Measurements from ENCODE around the gene TUBB1.

DNA sequence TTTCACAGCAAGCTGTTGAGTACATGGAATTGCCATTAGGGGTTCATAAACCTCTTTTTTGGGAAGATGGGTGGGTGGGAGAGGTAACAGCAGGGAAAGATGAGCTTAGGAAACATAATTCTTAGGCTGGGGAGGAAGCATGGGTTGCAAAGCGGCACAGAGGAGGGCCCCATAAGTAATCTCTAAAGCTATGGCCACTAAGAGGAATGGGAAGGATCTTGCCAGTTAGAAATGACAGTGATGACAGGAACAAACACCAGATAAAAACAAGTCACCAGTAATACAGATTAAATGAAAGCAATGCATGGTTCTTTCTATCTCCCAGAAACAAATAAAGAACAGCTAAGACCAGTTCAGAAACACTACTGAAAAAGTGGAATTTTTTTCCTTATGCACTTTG lies 54.4 kb downstream of the TUBB1 start:
- TF ChIP-seq POLR2A (IDR thresholded peaks at IDR 0.05; ENCODE audit: low read length) (no peak), GATA1 (IDR thresholded peaks at IDR 0.05; ENCODE audit: low read depth, low read length) (no peak)
